Suppressor macrophage treated with lipopolysaccharide for 1 hour (primary cell): ENCODE measurements around the gene TAF11L12.
"Not testable (repeated sequence)": the region's sequence is repeated elsewhere in the genome, so short reads cannot be mapped to it uniquely, and the experiment has no call there.

Source experiments
- DNase-seq, 3 donors: peaks; one replicate each; pipeline ENCODE4 v3.0.0-alpha.2; 2020 to 2022

Gene TAF11L12

DNA sequence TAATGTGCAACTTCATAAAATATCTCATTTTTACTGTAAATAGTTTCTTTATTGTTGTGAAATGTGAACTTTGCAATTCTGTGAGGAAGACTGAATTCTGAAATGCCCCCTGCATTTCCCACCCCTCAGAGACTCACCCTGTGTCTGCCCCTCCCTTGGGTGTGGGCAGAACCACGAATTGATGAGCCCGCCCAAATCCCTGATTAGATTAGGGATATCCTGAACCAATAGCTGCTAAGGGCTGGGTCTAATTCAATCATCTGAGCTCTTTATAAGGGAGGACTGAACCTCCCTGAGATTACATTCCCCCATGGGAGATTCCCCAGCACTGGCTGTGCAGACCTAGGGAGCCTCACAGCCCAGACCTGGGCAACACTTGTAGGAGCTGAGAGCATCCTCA, at the start of gene TAF11L12:
TSS of gene TAF11L12 (plus strand) at position 301 of the 400 bp plus-strand sequence.
- DNase-seq, result not testable (repeated sequence)

DNA sequence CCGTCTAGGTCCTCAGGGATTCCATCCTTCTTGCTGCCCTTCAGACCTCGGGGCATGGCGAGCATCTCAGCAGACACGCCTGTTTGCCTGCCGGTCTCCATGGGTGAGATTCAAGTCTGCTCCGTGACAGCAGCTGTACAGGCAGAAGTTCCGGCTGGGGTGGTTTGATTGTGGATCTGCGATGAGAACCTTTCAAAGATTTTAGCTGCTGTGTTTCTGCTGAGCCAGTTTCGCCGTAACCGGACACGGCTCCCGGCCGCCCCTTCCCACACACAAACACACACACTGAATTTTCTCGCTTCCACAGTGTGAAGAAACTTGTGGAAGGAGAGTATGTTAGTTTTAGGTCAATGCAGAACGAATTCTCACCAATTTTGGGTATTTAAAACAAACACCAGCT, 24.5 kb upstream of the TAF11L12 start, which contains the start of gene TAF11L7:
TSS of gene TAF11L7 (minus strand) at position 101 of the 400 bp plus-strand sequence.
- not testable (repeated sequence) for DNase-seq

DNA sequence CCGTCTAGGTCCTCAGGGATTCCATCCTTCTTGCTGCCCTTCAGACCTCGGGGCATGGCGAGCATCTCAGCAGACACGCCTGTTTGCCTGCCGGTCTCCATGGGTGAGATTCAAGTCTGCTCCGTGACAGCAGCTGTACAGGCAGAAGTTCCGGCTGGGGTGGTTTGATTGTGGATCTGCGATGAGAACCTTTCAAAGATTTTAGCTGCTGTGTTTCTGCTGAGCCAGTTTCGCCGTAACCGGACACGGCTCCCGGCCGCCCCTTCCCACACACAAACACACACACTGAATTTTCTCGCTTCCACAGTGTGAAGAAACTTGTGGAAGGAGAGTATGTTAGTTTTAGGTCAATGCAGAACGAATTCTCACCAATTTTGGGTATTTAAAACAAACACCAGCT, 19.3 kb upstream of the TAF11L12 start, which contains the start of gene TAF11L8:
TSS of gene TAF11L8 (minus strand) at position 101 of the 400 bp plus-strand sequence.
- DNase-seq, result not testable (repeated sequence)

DNA sequence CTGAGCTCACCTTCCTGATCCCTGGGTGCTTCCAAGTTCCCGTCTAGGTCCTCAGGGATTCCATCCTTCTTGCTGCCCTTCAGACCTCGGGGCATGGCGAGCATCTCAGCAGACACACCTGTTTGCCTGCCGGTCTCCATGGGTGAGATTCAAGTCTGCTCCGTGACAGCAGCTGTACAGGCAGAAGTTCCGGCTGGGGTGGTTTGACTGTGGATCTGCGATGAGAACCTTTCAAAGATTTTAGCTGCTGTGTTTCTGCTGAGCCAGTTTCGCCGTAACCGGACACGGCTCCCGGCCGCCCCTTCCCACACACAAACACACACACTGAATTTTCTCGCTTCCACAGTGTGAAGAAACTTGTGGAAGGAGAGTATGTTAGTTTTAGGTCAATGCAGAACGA, 15.9 kb upstream of the TAF11L12 start, which contains the start of gene TAF11L9:
TSS of gene TAF11L9 (minus strand) at position 140 of the 400 bp plus-strand sequence.
- not testable (repeated sequence) for DNase-seq

DNA sequence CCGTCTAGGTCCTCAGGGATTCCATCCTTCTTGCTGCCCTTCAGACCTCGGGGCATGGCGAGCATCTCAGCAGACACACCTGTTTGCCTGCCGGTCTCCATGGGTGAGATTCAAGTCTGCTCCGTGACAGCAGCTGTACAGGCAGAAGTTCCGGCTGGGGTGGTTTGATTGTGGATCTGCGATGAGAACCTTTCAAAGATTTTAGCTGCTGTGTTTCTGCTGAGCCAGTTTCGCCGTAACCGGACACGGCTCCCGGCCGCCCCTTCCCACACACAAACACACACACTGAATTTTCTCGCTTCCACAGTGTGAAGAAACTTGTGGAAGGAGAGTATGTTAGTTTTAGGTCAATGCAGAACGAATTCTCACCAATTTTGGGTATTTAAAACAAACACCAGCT, 12.5 kb upstream of the TAF11L12 start, which contains the start of gene TAF11L10:
TSS of gene TAF11L10 (minus strand) at position 101 of the 400 bp plus-strand sequence.
- not testable (repeated sequence) for DNase-seq

DNA sequence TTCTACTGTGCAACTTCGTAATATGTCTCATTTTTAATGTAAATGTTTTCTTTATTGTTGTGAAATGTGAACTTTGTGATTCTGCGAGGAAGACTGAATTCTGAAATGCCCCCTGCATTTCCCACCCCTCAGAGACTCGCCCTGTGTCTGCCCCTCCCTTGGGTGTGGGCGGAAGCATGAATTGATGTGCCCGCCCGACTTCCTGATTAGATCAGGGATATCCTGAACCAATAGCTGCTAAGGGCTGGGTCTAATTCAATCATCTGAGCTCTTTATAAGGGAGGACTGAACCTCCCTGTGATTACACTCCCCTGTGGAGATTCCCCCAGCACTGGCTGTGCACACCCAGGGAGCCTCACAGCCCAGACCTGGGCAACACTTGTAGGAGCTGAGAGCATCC, 6.3 kb upstream of the TAF11L12 start, which contains the start of gene TAF11L11:
TSS of gene TAF11L11 (plus strand) at position 304 of the 400 bp plus-strand sequence.
- DNase-seq, result not testable (repeated sequence)

DNA sequence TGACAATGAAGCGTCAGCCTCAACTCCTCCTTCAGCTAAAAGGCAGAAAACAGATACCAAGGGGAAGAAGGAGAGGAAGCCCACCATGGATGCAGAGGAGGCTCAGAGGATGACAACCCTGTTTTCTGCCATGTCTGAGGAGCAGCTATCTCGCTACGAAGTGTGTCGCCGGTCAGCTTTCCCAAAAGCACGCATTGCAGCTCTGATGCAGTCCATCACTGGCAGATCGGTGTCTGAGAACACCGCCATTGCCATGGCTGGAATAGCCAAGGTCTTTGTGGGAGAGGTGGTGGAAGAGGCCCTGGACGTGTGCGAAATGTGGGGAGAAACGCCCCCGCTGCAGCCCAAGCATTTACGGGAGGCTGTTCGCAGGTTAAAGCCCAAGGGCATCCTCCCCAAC, 5.2 kb upstream of the TAF11L12 start:
- no peak for DNase-seq

DNA sequence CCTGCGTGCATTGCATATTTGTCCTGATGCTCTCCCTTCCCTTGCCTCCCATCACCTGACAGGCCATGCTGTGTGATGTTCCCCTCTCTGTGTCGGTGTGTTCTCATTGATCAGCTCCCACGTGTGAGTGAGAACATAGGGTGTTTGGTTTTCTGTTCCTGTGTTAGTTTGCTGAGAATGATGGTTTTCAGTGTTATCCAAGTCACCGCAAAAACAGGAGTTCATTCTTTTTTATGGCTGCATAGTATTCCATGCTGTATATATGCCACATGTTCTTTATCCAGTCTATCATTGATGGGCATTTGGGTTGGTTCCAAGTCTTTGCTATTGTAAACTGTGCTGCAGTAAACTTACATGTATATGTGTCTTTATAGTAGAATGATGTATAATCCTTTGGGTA, 2.7 kb upstream of the TAF11L12 start:
- DNase-seq, result not testable (repeated sequence)

DNA sequence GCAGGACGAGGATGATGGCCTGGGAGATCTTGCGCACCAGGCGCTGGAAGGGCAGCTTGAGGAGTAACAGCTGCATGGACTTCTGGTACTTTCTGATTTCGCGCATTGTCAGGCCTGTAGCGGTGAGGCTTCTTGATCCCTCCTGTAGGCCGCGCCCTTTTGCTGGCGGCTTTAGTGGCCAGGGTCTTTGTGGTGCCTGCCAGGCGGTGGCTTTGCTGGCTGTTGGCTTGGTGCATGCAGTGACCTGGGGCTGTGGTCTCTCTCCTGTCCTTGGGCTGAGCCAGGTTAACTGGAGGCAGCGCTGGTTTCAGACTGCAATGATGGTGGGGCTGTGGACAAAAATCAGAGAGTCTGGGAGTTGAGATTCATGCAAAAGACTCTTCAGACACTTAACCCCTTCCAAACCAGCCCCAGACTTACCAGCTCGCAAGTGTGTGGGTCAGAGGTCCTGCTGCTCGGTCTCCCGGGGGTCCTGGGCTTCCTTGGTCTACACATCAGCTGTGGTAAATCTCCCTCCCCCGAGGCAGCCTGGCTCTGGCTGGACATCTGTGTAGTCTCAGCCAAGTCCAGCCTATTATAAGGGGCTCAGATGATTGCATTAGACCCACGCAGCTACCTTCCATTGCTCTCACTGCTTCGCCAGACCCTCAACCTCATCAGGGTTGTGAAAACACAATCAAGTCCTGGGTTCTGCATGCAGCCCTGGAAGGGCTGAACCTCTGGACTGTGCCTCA, 4.8 kb downstream of the TAF11L12 start:
- DNase-seq, result no peak

DNA sequence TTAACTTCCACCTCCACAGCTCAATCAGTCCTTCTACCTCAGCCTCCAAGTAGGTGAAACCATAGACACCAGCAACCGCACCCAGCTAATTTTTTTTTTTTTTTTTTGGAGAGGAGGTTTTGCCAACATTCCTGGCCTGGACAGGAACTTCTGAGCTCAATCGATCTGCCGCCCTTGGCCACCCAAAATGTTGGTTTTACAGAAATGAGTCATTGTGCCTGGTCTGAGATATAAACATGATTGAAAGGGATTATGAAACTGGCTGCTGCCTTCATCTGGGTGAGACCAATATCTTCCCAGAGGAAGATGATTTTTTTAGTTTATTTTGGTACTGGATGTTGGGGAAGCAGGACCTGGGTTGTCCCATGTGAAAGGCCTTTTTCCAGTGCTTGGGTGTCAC, 9.2 kb downstream of the TAF11L12 start:
- no peak for DNase-seq

DNA sequence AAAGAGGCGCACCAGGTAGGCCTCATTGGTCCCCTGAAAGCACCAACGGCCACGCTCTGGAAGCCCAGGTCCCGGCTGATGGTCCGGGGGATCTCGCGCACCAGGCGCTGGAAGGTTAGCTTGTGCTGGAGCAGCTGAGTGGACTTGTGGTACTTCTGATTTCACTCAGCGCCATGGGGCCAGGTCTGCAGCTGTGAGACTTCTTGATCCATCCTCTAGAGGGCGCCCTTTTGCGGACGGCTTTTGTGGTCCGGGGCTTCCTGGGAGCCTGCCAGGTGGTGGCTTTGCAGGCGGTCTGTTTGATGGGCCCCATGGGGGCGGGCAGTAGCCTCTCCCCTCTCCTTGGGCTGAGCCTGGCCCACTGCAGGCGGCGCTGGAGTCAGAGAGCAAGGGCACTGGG, 10.4 kb downstream of the TAF11L12 start:
- DNase-seq, result no peak

DNA sequence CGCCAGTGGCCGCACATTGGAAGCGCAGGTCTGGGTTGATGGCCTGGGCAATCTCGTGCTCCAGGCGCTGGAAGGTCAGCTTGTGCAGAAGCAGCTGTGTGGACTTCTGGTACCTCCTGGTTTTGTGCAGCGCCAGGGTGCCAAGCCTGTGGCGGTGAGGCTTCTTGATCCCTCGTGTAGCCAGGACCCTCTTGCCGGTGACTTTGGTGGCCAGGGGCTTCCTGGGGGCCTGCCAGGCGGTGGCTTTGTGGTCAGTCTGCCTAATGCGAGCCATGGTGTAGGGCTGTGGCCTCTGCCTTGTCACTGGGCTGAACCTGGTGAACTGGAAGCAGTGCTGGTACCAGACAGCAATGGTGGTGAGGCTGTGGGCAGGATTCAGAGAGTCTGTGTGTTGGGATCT, 15.5 kb downstream of the TAF11L12 start:
- no peak for DNase-seq

DNA sequence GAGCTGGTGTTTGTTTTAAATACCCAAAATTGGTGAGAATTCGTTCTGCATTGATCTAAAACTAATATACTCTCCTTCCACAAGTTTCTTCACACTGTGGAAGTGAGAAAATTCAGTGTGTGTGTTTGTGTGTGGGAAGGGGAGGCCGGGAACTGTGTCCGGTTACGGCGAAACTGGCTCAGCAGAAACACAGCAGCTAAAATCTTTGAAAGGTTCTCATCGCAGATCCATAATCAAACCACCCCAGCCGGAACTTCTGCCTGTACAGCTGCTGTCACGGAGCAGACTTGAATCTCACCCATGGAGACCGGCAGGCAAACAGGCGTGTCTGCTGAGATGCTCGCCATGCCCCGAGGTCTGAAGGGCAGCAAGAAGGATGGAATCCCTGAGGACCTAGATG, 21.6 kb downstream of the TAF11L12 start, which contains the start of gene TAF11L13:
TSS of gene TAF11L13 (plus strand) at position 301 of the 400 bp plus-strand sequence.
- not testable (repeated sequence) for DNase-seq

DNA sequence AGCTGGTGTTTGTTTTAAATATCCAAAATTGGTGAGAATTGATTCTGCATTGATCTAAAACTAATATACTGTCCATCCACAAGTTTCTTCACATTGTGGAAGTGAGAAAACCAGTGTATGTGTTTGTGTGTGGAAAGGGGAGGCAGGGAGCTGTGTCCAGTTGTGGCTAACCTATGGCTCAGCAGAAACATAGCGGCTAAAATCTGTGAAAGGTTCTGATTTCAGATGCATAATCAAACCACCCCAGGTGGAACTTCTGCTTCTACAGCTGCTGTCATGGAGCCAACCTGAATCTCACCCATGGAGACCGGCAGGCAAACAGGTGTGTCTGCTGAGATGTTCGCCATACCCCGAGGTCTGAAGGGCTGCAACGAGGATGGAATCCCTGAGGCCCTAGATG, 24.0 kb downstream of the TAF11L12 start, which contains the start of gene TAF11L14:
TSS of gene TAF11L14 (plus strand) at position 301 of the 400 bp plus-strand sequence.
- no peak for DNase-seq

DNA sequence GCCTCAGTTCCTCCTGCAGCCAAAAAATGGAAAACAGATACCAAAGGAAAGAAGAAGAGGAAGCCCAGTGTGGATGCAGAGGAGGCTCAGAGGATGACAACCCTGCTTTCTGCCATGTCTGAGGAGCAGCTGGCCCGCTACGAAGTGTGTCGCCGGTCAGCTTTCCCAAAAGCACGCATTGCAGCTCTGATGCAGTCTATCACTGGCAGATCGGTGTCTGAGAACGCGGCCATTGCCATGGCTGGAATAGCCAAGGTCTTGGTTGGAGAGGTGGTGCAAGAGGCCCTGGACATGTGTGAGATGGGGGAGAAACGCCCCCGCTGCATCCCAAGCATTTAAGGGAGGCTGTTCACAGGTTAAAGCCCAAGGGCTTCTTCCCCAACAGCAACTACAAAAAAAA, 39.0 kb downstream of the TAF11L12 start:
- not testable (repeated sequence) for DNase-seq

DNA sequence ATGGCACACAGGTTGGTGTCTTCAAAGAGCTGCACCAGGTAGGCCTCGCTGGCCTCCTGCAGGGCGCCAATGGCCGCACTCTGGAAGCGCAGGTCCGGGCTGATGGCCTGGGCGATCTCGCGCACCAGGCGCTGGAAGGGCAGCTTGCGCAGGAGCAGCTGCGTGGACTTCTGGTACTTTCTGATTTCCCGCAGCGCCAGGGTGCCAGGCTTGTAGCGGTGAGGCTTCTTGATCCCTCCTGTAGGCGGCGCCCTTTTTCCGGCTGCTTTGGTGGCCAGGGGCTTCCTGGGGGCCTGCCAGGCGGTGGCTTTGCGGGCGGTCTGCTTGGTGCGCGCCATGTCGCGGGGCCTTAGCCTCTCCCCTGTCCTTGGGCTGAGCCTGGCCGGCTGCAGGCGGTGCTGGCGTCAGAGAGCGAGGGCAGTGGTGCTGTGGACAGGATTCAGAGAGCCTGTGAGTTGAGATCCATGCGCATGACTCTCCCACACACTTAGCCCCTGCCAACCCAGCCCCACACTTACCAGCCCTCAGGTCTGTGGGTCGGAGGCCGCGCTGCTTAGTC, 45.1 kb downstream of the TAF11L12 start:
- DNase-seq, result not testable (repeated sequence)

DNA sequence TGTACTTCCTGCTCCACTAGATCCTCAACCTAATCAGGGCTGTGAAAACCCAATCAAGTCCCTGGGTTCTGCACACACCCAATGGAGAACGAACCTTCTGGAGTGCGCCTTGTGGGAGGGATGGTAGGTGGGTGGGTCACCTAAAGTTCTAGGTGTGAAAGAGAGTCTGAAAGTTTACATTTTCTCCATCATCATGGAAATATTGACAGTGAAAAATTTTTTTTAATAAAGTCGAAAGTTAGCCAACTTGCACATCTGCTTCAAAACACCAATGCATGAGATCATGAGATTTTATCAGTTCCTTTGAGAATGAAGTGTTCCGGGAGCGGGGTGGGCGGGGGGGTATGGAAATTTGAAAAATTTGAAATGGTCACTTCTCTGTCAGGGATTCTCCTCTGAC, 45.7 kb downstream of the TAF11L12 start:
- no peak for DNase-seq
